Spleen (tissue), 11 donors: ENCODE data around the gene ANXA5. TPM values are rescaled to one million over a fixed set of nuclear protein-coding genes. Genes with fewer than 3 reads are reported as not detected.

Experiments used
- DNase-seq: peaks from one replicate; pipeline ENCODE4 v3.0.0-alpha.2; 2020
- H3K27ac ChIP-seq, 8 donors: fragments of 200-600 bp; sonication (generic) in 7 of 8; 1 replicate in 4 of 8; 2 replicates in 4 of 8; pipeline versions ENCODE4 v1.5.0 to v1.8.0; 2016 to 2021; ENCODE audit warnings: inconsistent platforms in 4 of 8, mild to moderate bottlenecking in 4 of 8, moderate library complexity in 1 of 8
- H3K27me3 ChIP-seq, 7 donors: fragments of 200-600 bp; sonication (generic) in 6 of 7; replicated peaks in 1 of 7; 1 replicate in 4 of 7; 2 replicates in 3 of 7; pipeline versions ENCODE4 v1.5.0 to v1.8.0; 2016 to 2021; ENCODE audit warnings: inconsistent platforms in 3 of 7, mild to moderate bottlenecking in 1 of 7
- H3K36me3 ChIP-seq, 6 donors: fragments of 200-600 bp; sonication (generic) in 5 of 6; 1 replicate in 4 of 6; 2 replicates in 2 of 6; pipeline versions ENCODE4 v1.5.0 to v1.8.0; 2016 to 2021; ENCODE audit warnings: inconsistent platforms in 2 of 6
- H3K4me1 ChIP-seq, 6 donors: fragments of 200-600 bp; sonication (generic) in 5 of 6; 1 replicate in 3 of 6; 2 replicates in 3 of 6; pipeline versions ENCODE4 v1.5.0 to v1.8.0; 2016 to 2021; ENCODE audit warnings: inconsistent platforms in 3 of 6
- H3K4me3 ChIP-seq, 8 donors: fragments of 200-600 bp; sonication (generic) in 7 of 8; 1 replicate in 4 of 8; 2 replicates in 4 of 8; pipeline versions ENCODE4 v1.5.0 to v1.8.0; 2016 to 2021; ENCODE audit warnings: inconsistent platforms in 4 of 8, mild to moderate bottlenecking in 4 of 8, moderate library complexity in 2 of 8
- H3K9me3 ChIP-seq, 8 donors: fragments of 200-600 bp; sonication (generic) in 7 of 8; 1 replicate in 4 of 8; 2 replicates in 4 of 8; pipeline versions ENCODE4 v1.5.0 to v1.8.0; 2016 to 2021; ENCODE audit warnings: inconsistent platforms in 4 of 8
- CTCF ChIP-seq, 11 experiments: fragments of 200-600 bp in 7 of 11; fragments of 450-650 bp in 4 of 11; sonication (generic) in 4 of 11; IDR thresholded peaks in 8 of 11; conservative IDR thresholded peaks in 3 of 11; 1 replicate in 7 of 11; 2 replicates in 4 of 11; pipeline versions ENCODE4 v1.4.0 to v1.8.0; 2016 to 2021; ENCODE audit warnings: antibody characterized with exemption in 11 of 11, inconsistent platforms in 4 of 11, mild to moderate bottlenecking in 1 of 11
- POLR2A ChIP-seq, 3 donors: fragments of 450-650 bp; IDR thresholded peaks; one replicate each; pipeline ENCODE4 v1.5.1; 2017; ENCODE audit warnings: antibody characterized with exemption in 3 of 3, mild to moderate bottlenecking in 1 of 3
- POLR2AphosphoS5 ChIP-seq, 3 donors: sonication (generic); formaldehyde crosslinking; IDR thresholded peaks; one replicate each; pipeline ENCODE4 v1.5.1; 2017; ENCODE audit warnings: antibody characterized with exemption in 3 of 3
- WGBS, 5 donors: extraction: QIAGEN DNeasy Blood & Tissue Kit in 3 of 5; methylation state at CpG; one replicate each; pipeline versions ENCODE4 v1.1.5 to v1.1.7; 2013 to 2018; 5-methylcytosine and 5-hydroxymethylcytosine counted together
- intact Hi-C: fragments of 100-400 bp; cut with DNase I; formaldehyde crosslinking; loops from one replicate; pipeline ENCODE4 v1.15.0; 2023; ENCODE audit warnings: low total_unique reads
- polyA plus RNA-seq, 3 donors: library from polyadenylated mRNA; stranded (reverse); fragments of 200-250 nt; gene quantifications; one replicate each; pipeline ENCODE4 v1.2.1, GENCODE V29; 2013
- total RNA-seq, 7 donors: library from RNA; depleted of rRNA in 3 of 7; stranded (reverse); fragments of >200 nt in 3 of 7; fragmentation: NEBNext Ultra II Directional in 4 of 7; extraction: Animal tissue kit (Norgen Biotek cat#: 25700) in 4 of 7; gene quantifications; one replicate each; pipeline versions ENCODE4 v1.1.0 to v1.2.1, GENCODE V29; 2016 to 2021
- donor health status: healthy with polysubstance abuse.
- donor health status: DM: no; HTN: no; CAD: no; lungs with moderate emphysema.
- donor health status: DM: no; HTN: no; CAD: no.
- donor health status: Bipolar disorder and iron deficiency.
- donor health status: healthy.
- donor health status: DM: no; HTN: no; CAD: no.
- donor health status: DM: yes; HTN: yes; CAD: no.

The ANXA5 gene
- total and polyA plus RNA-seq, 10 donors, result 118 to 269 (median 218) TPM

- intact Hi-C loops, result no loop called here
- peaks cover 0 to 100% (median 65%) of the 10 kb centered on the region in 6 donors for H3K36me3 ChIP-seq
- DNase-seq, result no peak
- H3K27me3 ChIP-seq, result no peaks in the 10 kb centered on the region
- no peaks in the 10 kb centered on the region for H3K4me1 ChIP-seq
- no peak overlapping the region for H3K27ac ChIP-seq
- WGBS, 5 donors, result 40 to 100% (median 82%) methylated on average over 1 of the region's 1 CpG
- H3K4me3 ChIP-seq, result no peak overlapping the region
- H3K9me3 ChIP-seq, result no peaks in the 10 kb centered on the region
- TF ChIP-seq CTCF (IDR thresholded peaks at IDR 0.05 in 8 of 11, conservative IDR thresholded peaks at IDR 0.05 in 3 of 11) (no peak), POLR2A (IDR thresholded peaks at IDR 0.05) (no peak), POLR2AphosphoS5 (IDR thresholded peaks at IDR 0.05) (no peak)
Measured at GRCh38 chr4:121674191-121674590, 22.6 kb downstream of the ANXA5 start.

- Histone ChIP-seq H3K27ac (no peak overlapping the region), H3K36me3 (peaks cover 0 to 97% (median 56%) of the 10 kb centered on the region in 6 donors), H3K9me3 (no peaks in the 10 kb centered on the region), H3K4me3 (no peak overlapping the region), H3K4me1 (no peaks in the 10 kb centered on the region), H3K27me3 (no peaks in the 10 kb centered on the region)
- WGBS, 5 donors, result 76 to 91% (median 85%) methylated on average over 2 of the region's 2 CpGs
- no peak for DNase-seq
- TF ChIP-seq POLR2A (IDR thresholded peaks at IDR 0.05), result no peak
- TF ChIP-seq POLR2AphosphoS5 (IDR thresholded peaks at IDR 0.05), result no peak
- intact Hi-C loops, result no loop called here
Measured at GRCh38 chr4:121669163-121669550, 27.6 kb downstream of the ANXA5 start.

GRCh38 chr4:121668368-121669162 is 28.2 kb downstream of the ANXA5 start:
- DNase-seq, result no peak
- Histone ChIP-seq H3K36me3 (peaks cover 0 to 97% (median 56%) of the 10 kb centered on the region in 6 donors), H3K9me3 (no peaks in the 10 kb centered on the region), H3K27ac (no peak overlapping the region), H3K4me3 (no peak overlapping the region), H3K4me1 (no peaks in the 10 kb centered on the region), H3K27me3 (no peaks in the 10 kb centered on the region)
- intact Hi-C loops, result no loop called here
- 92 to 94% (median 93%) methylated on average over 4 of the region's 4 CpGs for WGBS, 5 donors
- TF ChIP-seq POLR2AphosphoS5 (IDR thresholded peaks at IDR 0.05) (no peak), CTCF (IDR thresholded peaks at IDR 0.05 in 8 of 11, conservative IDR thresholded peaks at IDR 0.05 in 3 of 11) (no peak), POLR2A (IDR thresholded peaks at IDR 0.05) (no peak)

GRCh38 chr4:121666091-121666679 is 30.6 kb downstream of the ANXA5 start:
- Histone ChIP-seq H3K4me3 (no peak overlapping the region), H3K4me1 (no peaks in the 10 kb centered on the region), H3K36me3 (peaks cover 0 to 92% (median 40%) of the 10 kb centered on the region in 6 donors), H3K9me3 (no peaks in the 10 kb centered on the region), H3K27me3 (no peaks in the 10 kb centered on the region), H3K27ac (no peak overlapping the region)
- DNase-seq, result no peak
- TF ChIP-seq POLR2A (IDR thresholded peaks at IDR 0.05), result no peak
- TF ChIP-seq CTCF (IDR thresholded peaks at IDR 0.05 in 8 of 11, conservative IDR thresholded peaks at IDR 0.05 in 3 of 11), result no peak
- no peak for TF ChIP-seq POLR2AphosphoS5 (IDR thresholded peaks at IDR 0.05)
- intact Hi-C loops, result no loop called here
